Cardiac fibroblast (primary cell): ENCODE results near the gene HPCAL4.

Experiments
- DNase-seq, 2 donors: peaks; one replicate each; pipeline versions ENCODE4 v3.0.0 to v3.0.0-alpha.2; 2010; ENCODE audit warnings: low read depth in 2 of 2
- H3K4me3 ChIP-seq, 2 donors: replicated peaks in 1 of 2; 1 replicate in 1 of 2; 2 replicates in 1 of 2; pipeline ENCODE4 v1.5.1; 2011; ENCODE audit warnings: low read depth in 2 of 2, low read length in 2 of 2, mild to moderate bottlenecking in 2 of 2, moderate library complexity in 1 of 2
- CTCF ChIP-seq: IDR thresholded peaks from one replicate; pipeline ENCODE4 v1.5.1; 2011; ENCODE audit warnings: low read depth, mild to moderate bottlenecking, low read length, inconsistent platforms

HPCAL4 gene

GRCh38 chr1:39643705-39644104 lies 47.5 kb downstream of the HPCAL4 start:
- TF ChIP-seq CTCF: no peak

GRCh38 chr1:39642796-39643195 lies 48.4 kb downstream of the HPCAL4 start:
- no peak overlapping the region for H3K4me3 ChIP-seq
- DNase-seq: peak; percentile 43 to 49
- TF ChIP-seq CTCF: no peak

More at GRCh38 chr1:39643705-39644104, 47.5 kb downstream of the HPCAL4 start:
- H3K4me3 ChIP-seq: no peak overlapping the region
- DNase-seq: no peak

GRCh38 chr1:39640861-39641260 lies 50.4 kb downstream of the HPCAL4 start:
- no peak for DNase-seq
- TF ChIP-seq CTCF: no peak
- H3K4me3 ChIP-seq: no peak overlapping the region

GRCh38 chr1:39639305-39640130 lies 51.7 kb downstream of the HPCAL4 start, which contains the start of gene HEYL:
Gene HEYL, minus strand, starts transcription at chr1:39639643. Its CDS starts 18 bp downstream, at chr1:39639625.
- DNase-seq: peak; percentile 37 to 60
- peak; percentile 60 for TF ChIP-seq CTCF
- H3K4me3 ChIP-seq: peak within 1 kb of the TSS; percentile 18 to 59

- DNase-seq: no peak
- H3K4me3 ChIP-seq: peak overlapping the region; percentile 1 to 59
- no peak for TF ChIP-seq CTCF
Observed at GRCh38 chr1:39638965-39639304, 52.3 kb downstream of the HPCAL4 start.

GRCh38 chr1:39637361-39637760 lies 53.9 kb downstream of the HPCAL4 start:
- TF ChIP-seq CTCF: no peak
- no peak overlapping the region for H3K4me3 ChIP-seq
- no peak for DNase-seq
